Keratinocyte (primary cell): ENCODE measurements around the gene TRMT1.

Experiments used
- EZH2 ChIP-seq: IDR thresholded peaks from one replicate; pipeline ENCODE4 v1.6.1; 2012; ENCODE audit warnings: inconsistent platforms, mild to moderate bottlenecking, low read length, moderate library complexity
- TF ChIP-seq, protein P1 (sequence below), 3 experiments: IDR thresholded peaks in 1 of 3; conservative IDR thresholded peaks in 1 of 3; optimal IDR thresholded peaks in 1 of 3; 2 replicates in 2 of 3; 3 replicates in 1 of 3; pipeline versions ENCODE3 to v1.5.1; 2011; ENCODE audit warnings: low read length in 3 of 3, mild to moderate bottlenecking in 3 of 3, moderate library complexity in 2 of 3, control low read depth in 1 of 3, inconsistent platforms in 1 of 3; ENCODE audit not compliant: insufficient read depth in 2 of 3; ENCODE audit errors: extremely low read depth in 1 of 3

DNA sequence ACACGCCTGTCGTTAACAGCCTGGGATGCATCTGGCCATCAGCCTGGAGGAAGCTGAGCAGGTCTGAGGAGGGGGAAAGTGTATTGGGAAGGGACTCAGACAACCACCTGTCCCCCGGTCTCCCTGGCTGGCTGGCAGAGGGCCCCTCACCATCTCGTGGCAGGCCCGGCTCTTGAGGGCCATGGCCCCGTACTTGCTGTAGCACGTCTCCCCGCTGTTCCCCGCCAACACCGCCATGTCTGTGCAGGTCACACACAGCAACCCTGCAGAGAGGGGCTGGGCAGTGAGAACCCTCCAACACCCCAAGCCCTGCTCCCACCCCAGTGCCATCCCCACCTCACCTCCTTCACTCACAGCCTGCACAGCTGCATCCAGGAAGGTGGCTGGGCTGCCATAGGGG is 4.0 kb downstream of the TRMT1 start:
- TF ChIP-seq, protein P1, sequence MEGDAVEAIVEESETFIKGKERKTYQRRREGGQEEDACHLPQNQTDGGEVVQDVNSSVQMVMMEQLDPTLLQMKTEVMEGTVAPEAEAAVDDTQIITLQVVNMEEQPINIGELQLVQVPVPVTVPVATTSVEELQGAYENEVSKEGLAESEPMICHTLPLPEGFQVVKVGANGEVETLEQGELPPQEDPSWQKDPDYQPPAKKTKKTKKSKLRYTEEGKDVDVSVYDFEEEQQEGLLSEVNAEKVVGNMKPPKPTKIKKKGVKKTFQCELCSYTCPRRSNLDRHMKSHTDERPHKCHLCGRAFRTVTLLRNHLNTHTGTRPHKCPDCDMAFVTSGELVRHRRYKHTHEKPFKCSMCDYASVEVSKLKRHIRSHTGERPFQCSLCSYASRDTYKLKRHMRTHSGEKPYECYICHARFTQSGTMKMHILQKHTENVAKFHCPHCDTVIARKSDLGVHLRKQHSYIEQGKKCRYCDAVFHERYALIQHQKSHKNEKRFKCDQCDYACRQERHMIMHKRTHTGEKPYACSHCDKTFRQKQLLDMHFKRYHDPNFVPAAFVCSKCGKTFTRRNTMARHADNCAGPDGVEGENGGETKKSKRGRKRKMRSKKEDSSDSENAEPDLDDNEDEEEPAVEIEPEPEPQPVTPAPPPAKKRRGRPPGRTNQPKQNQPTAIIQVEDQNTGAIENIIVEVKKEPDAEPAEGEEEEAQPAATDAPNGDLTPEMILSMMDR (optimal IDR thresholded peaks at IDR 0.05 in 1 of 3, IDR thresholded peaks at IDR 0.05 in 1 of 3, conservative IDR thresholded peaks at IDR 0.05 in 1 of 3; ENCODE audit: extremely low read depth in 1 of 3, insufficient read depth in 2 of 3, low read length in 3 of 3): no peak
- no peak for TF ChIP-seq EZH2
